Measurements from ENCODE around the gene FEM1B. TPM values are rescaled to one million over a fixed set of nuclear protein-coding genes. Genes with fewer than 3 reads are reported as not detected.

FEM1B gene
- total and polyA plus RNA-seq, 2 of the 8 experiments (the other 6 are each of a cell fraction or from before 2014, with no cell fraction given) = 36.1 to 83.8 TPM

DNA sequence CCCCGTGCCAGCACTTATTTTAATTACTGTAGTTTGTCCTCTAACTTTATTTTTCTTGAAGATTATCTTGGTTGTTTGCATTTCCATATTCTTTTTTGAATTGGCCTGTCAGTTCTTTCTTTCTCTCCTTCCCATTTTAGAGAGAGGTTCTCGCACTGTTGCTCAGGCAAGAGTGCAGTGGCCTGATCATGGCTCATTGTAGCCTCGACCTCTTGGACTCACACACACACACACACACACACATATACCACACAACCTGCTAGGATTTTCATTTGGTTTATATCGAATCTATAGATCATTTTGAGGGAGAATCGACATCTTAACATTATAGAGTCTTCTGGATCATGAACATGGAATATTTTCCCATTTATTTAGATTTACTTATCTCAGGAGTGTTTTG lies 8.7 kb downstream of the FEM1B start:
- Histone ChIP-seq H3K14ac (ENCODE audit: insufficient read length) (no peak overlapping the region), H3K56ac (replicated peaks; ENCODE audit: insufficient read length, low read depth, low read length) (no peak overlapping the region), H3K9ac (replicated peaks in 1 of 4; ENCODE audit: extremely low read depth in 1 of 4, low read depth in 3 of 4, low read length in 3 of 4) (no peak overlapping the region), H3K79me1 (ENCODE audit: low read depth, low read length) (peaks cover 6% of the 10 kb centered on the region; the same call in 1 of the 2 replicates), H4K8ac (ENCODE audit: extremely low read depth, insufficient read depth, low read length) (no peak overlapping the region), H2BK5ac (ENCODE audit: low read depth, low read length) (no peak overlapping the region), H3K4ac (replicated peaks; ENCODE audit: insufficient read length, low read depth, low read length) (no peak overlapping the region), H2AK5ac (ENCODE audit: low read depth, low read length) (no peak overlapping the region), H4K91ac (replicated peaks; ENCODE audit: insufficient read length, low read length) (no peak overlapping the region), H4K5ac (ENCODE audit: insufficient read length, low read depth, low read length) (no peak overlapping the region), H3K4me2 (ENCODE audit: insufficient read depth in 1 of 2, low read depth in 2 of 2, low read length in 2 of 2) (no peak overlapping the region), H3K23ac (ENCODE audit: insufficient read length) (no peak overlapping the region), H3K27me3 (replicated peaks in 1 of 4; ENCODE audit: control insufficient read depth in 3 of 4, extremely low read depth in 1 of 4, insufficient read depth in 3 of 4, low read length in 3 of 4) (no peaks in the 10 kb centered on the region), H2BK120ac (replicated peaks; ENCODE audit: low read depth, low read length) (no peak overlapping the region), H2AFZ (ENCODE audit: low read length) (no peak overlapping the region), H2BK15ac (ENCODE audit: low read length) (no peak overlapping the region), H3K4me1 (replicated peaks in 1 of 4; ENCODE audit: control insufficient read depth in 3 of 4, insufficient read depth in 4 of 4, low read length in 3 of 4) (peaks cover 3 to 19% (median 8%) of the 10 kb centered on the region in 4 experiments; a peak in 5 of 7 replicates), H3K9me3 (ENCODE audit: insufficient read depth in 2 of 2, low read depth in 1 of 2, low read length in 1 of 2) (peaks cover 3 to 4% of the 10 kb centered on the region in 2 experiments; a peak in 2 of 4 replicates), H3K23me2 (ENCODE audit: low read depth, low read length) (no peaks in the 10 kb centered on the region), H3K27ac (ENCODE audit: low read depth, low read length) (no peak overlapping the region), H2BK12ac (ENCODE audit: low read depth, low read length) (no peak overlapping the region), H4K20me1 (replicated peaks in 1 of 2; ENCODE audit: control insufficient read depth in 1 of 2, insufficient read depth in 2 of 2, low read length in 2 of 2) (peaks cover 8 to 13% of the 10 kb centered on the region in 2 experiments), H3K79me2 (ENCODE audit: control insufficient read depth in 1 of 2, insufficient read depth in 2 of 2, low read length in 2 of 2) (peaks cover 26 to 100% of the 10 kb centered on the region in 2 experiments), H3K36me3 (ENCODE audit: control insufficient read depth in 2 of 4, insufficient read depth in 4 of 4, low read length in 3 of 4) (peaks cover 3 to 33% (median 25%) of the 10 kb centered on the region in 4 experiments; a peak in 7 of 8 replicates), H3K18ac (ENCODE audit: extremely low read depth, low read length) (no peak overlapping the region), H2BK20ac (ENCODE audit: low read length) (no peak overlapping the region), H3K4me3 (ENCODE audit: extremely low read depth in 1 of 4, insufficient read depth in 2 of 4, low read depth in 3 of 4, low read length in 4 of 4) (no peak overlapping the region)
- TF ChIP-seq TAF1 (IDR thresholded peaks at IDR 0.05; ENCODE audit: low read depth, low read length) (no peak), TCF12 (IDR thresholded peaks at IDR 0.05; ENCODE audit: low read depth, low read length) (no peak), EGR1 (IDR thresholded peaks at IDR 0.05; ENCODE audit: borderline replicate concordance, low read depth, low read length) (no peak)
- 82% methylated on average over 5 of the region's 5 CpGs; no CpG with 5 or more reads in 1 of the 2 experiments for WGBS, 2 experiments (ENCODE audit: extremely low coverage in 1 of 2, insufficient coverage in 1 of 2, insufficient read length in 1 of 2, insufficient replicate concordance in 2 of 2, low coverage in 1 of 2, low lambda C conversion rate in 2 of 2, missing lambda C conversion rate in 1 of 2)
- DNase-seq (ENCODE audit: low read depth in 1 of 2, low spot score in 2 of 2) (no peak), FAIRE-seq (no peak)
- ChIA-PET POLR2A (ENCODE audit: partially characterized antibody) (interaction anchor here (0.7 kb wide), 1 partner anchor 224 kb away, joined by 4 read pairs; no protein-coding TSS in a partner anchor), CTCF (ENCODE audit: partially characterized antibody) (interaction anchor here (0.9 kb wide), 1 partner anchor 20 kb away, joined by 3 read pairs; no protein-coding TSS in a partner anchor)

Data from H1 (cell line).